Esophagus (tissue), 2 donors: ENCODE data around the gene FAIM2. TPM values are rescaled to one million over a fixed set of nuclear protein-coding genes. Genes with fewer than 3 reads are reported as not detected.
A peak's percentile ranks its signal among the peaks of the same experiment; 100 is the strongest.

ENCODE experiments used
- H3K27ac ChIP-seq, 2 donors: one replicate each; pipeline ENCODE4 v1.5.1; 2013; ENCODE audit warnings: low read depth in 2 of 2, mild to moderate bottlenecking in 2 of 2, inconsistent platforms in 1 of 2, low read length in 1 of 2, moderate library complexity in 1 of 2
- H3K27me3 ChIP-seq, 2 donors: one replicate each; pipeline ENCODE4 v1.6.1; 2013; ENCODE audit warnings: low read length in 2 of 2, control low read depth in 1 of 2, mild to moderate bottlenecking in 1 of 2; ENCODE audit not compliant: insufficient read depth in 2 of 2, control insufficient read depth in 1 of 2
- H3K36me3 ChIP-seq, 2 donors: one replicate each; pipeline ENCODE4 v1.6.1; 2013; ENCODE audit warnings: low read length in 1 of 2; ENCODE audit not compliant: control insufficient read depth in 2 of 2, insufficient read depth in 2 of 2
- H3K4me1 ChIP-seq, 2 donors: one replicate each; pipeline ENCODE4 v1.6.1; 2013; ENCODE audit warnings: low read length in 1 of 2; ENCODE audit not compliant: control insufficient read depth in 2 of 2, insufficient read depth in 2 of 2
- H3K4me3 ChIP-seq, 2 donors: one replicate each; pipeline ENCODE4 v1.5.1; 2013; ENCODE audit warnings: low read length in 2 of 2, mild to moderate bottlenecking in 2 of 2, low read depth in 1 of 2, moderate library complexity in 1 of 2
- H3K9me3 ChIP-seq, 2 donors: one replicate each; pipeline ENCODE4 v1.6.1; 2013; ENCODE audit warnings: mild to moderate bottlenecking in 2 of 2, low read depth in 1 of 2, low read length in 1 of 2, moderate library complexity in 1 of 2; ENCODE audit not compliant: control insufficient read depth in 2 of 2, insufficient read depth in 1 of 2
- WGBS, 2 donors: extraction: QIAGEN DNeasy Blood & Tissue Kit; methylation state at CpG; one replicate each; pipeline ENCODE4 v1.1.7; 2013; 5-methylcytosine and 5-hydroxymethylcytosine counted together
- polyA plus RNA-seq, 2 donors: library from polyadenylated mRNA; stranded (reverse); fragments of 200-250 nt; gene quantifications; one replicate each; pipeline ENCODE4 v1.2.3, GENCODE V29; 2013
- donor health status: healthy with polysubstance abuse.
- donor health status: Bipolar disorder and iron deficiency.

FAIM2 gene
- polyA plus RNA-seq: under 1 TPM; 0.36 to 0.39 TPM

- WGBS, 2 donors: 5 to 8% methylated on average over 31 to 55 of the region's 56 CpGs
- H3K27ac ChIP-seq: peak within 1 kb of the TSS in 1 of 2 donors; percentile 12
Measured at GRCh38 chr12:49903700-49904423, at the start of gene FAIM2. Gene FAIM2, minus strand, starts transcription at chr12:49903900. Its CDS starts 108 bp downstream, at chr12:49903792.

DNA sequence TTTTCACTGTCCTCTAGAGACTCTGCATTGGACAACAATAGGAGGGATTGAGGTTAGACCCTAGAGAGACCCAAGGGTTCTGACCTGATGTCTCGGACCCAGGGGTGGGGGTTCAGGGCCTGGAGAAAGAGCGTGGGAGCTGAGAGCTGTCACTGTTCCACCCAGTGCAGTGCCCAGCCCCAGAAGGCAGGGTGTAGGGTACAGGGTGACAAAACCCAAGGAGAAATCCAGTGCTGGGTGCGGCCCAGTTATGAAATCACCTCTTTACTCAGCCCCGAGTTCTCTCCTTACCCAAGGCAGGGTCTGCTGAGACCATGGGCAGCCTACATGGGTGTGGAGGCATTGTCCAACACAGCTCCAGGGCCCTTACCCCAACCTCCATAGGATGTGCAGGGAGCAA, 49.5 kb upstream of the FAIM2 start:
- no peaks in the 10 kb centered on the region for H3K9me3 ChIP-seq
- H3K27me3 ChIP-seq: peaks cover 0 to 7% of the 10 kb centered on the region in 2 donors
- H3K36me3 ChIP-seq: no peaks in the 10 kb centered on the region
- H3K4me3 ChIP-seq: no peak overlapping the region
- H3K27ac ChIP-seq: no peak overlapping the region
- peaks cover 0 to 4% of the 10 kb centered on the region in 2 donors for H3K4me1 ChIP-seq
- WGBS, 2 donors: 75 to 79% methylated on average over 4 of the region's 4 CpGs

More at GRCh38 chr12:49903700-49904423, at the start of gene FAIM2:
- Histone ChIP-seq H3K9me3 (no peaks in the 10 kb centered on the region), H3K36me3 (no peaks in the 10 kb centered on the region), H3K4me1 (peaks cover 0 to 4% of the 10 kb centered on the region in 2 donors), H3K27me3 (no peaks in the 10 kb centered on the region), H3K4me3 (no peak within 1 kb of the TSS)

GRCh38 chr12:49952391-49953055, 48.8 kb upstream of the FAIM2 start:
- H3K4me3 ChIP-seq: no peak overlapping the region
- no peaks in the 10 kb centered on the region for H3K9me3 ChIP-seq
- no peaks in the 10 kb centered on the region for H3K36me3 ChIP-seq
- WGBS, 2 donors: 48 to 87% methylated on average over 1 of the region's 1 CpG
- peaks cover 0 to 5% of the 10 kb centered on the region in 2 donors for H3K4me1 ChIP-seq
- peaks cover 0 to 7% of the 10 kb centered on the region in 2 donors for H3K27me3 ChIP-seq
- H3K27ac ChIP-seq: no peak overlapping the region

DNA sequence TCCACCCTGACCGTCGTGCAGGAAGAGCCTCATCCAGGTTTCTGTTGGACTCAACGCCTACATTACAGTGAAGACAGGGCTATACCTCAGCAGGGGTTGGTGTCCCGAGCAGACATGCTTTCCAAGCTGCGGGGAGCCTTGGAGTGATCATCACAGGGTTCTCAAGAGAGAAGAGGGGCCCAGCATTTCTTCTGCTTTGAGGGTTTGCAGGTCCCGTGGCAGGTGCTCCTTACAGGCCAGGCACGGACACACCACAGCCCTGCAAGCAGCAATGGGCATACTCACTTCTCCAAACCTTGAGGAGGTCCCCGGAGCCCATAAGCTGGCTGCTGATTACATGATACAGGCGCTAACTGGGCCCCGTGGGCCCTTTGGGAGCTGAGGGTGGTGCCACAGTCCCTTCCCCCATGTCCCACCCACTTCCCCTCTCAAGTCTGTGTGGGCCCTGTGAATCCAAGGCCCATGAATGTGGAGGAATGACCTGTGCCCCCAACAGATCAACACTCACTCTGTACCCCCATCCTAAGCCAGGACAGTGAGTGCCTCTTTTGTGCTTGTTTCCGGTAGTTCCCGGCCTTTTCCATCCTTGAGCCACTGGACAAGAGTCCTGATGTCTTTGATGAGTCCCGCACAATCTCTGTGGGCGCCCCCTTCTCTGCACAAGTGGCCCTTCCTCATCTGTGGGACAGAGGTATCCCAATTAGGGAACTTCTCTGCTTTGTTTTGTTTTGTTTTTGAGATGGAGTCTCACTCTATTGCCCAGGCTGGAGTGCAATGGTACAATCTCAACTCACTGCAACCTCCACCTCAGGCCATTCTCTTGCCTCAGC, 47.9 kb upstream of the FAIM2 start:
- no peak overlapping the region for H3K27ac ChIP-seq
- H3K27me3 ChIP-seq: peaks cover 0 to 7% of the 10 kb centered on the region in 2 donors
- 81 to 82% methylated on average over 14 of the region's 14 CpGs for WGBS, 2 donors
- no peak overlapping the region for H3K4me3 ChIP-seq
- no peaks in the 10 kb centered on the region for H3K9me3 ChIP-seq
- no peaks in the 10 kb centered on the region for H3K36me3 ChIP-seq
- peaks cover 0 to 5% of the 10 kb centered on the region in 2 donors for H3K4me1 ChIP-seq

GRCh38 chr12:49950273-49951251, 46.9 kb upstream of the FAIM2 start, which contains the start of gene AQP2:
Gene AQP2, plus strand, starts transcription at chr12:49950737. Its CDS starts 94 bp downstream, at chr12:49950831.
- Histone ChIP-seq H3K27me3 (peaks cover 0 to 4% of the 10 kb centered on the region in 2 donors), H3K36me3 (no peaks in the 10 kb centered on the region), H3K4me1 (peaks cover 0 to 7% of the 10 kb centered on the region in 2 donors), H3K4me3 (no peak within 1 kb of the TSS), H3K9me3 (no peaks in the 10 kb centered on the region), H3K27ac (no peak within 1 kb of the TSS)
- WGBS, 2 donors: 88 to 90% methylated on average over 32 of the region's 32 CpGs

DNA sequence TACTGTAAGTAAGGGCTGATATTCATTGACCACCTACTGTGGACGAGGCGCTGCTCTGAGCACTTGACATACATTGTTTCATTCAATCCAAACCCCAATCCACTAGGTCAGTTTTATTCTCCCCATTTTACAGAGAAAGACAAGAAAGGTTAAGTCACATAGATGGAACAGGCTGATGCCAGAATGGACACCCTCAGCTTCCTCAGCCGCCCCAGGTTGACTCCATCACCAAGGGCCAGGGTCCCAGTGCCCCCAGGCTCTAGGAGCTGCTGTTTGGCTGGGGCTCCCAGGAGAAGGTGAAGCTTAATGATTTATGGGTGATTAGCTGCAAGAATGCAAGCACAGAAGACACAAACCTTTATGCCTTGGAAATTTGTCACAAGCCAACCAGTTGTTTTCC, 46.2 kb upstream of the FAIM2 start:
- WGBS, 2 donors: 92 to 97% methylated on average over 3 of the region's 3 CpGs
- Histone ChIP-seq H3K27me3 (no peaks in the 10 kb centered on the region), H3K4me3 (no peak overlapping the region), H3K36me3 (no peaks in the 10 kb centered on the region), H3K27ac (no peak overlapping the region), H3K4me1 (peaks cover 0 to 10% of the 10 kb centered on the region in 2 donors), H3K9me3 (no peaks in the 10 kb centered on the region)

DNA sequence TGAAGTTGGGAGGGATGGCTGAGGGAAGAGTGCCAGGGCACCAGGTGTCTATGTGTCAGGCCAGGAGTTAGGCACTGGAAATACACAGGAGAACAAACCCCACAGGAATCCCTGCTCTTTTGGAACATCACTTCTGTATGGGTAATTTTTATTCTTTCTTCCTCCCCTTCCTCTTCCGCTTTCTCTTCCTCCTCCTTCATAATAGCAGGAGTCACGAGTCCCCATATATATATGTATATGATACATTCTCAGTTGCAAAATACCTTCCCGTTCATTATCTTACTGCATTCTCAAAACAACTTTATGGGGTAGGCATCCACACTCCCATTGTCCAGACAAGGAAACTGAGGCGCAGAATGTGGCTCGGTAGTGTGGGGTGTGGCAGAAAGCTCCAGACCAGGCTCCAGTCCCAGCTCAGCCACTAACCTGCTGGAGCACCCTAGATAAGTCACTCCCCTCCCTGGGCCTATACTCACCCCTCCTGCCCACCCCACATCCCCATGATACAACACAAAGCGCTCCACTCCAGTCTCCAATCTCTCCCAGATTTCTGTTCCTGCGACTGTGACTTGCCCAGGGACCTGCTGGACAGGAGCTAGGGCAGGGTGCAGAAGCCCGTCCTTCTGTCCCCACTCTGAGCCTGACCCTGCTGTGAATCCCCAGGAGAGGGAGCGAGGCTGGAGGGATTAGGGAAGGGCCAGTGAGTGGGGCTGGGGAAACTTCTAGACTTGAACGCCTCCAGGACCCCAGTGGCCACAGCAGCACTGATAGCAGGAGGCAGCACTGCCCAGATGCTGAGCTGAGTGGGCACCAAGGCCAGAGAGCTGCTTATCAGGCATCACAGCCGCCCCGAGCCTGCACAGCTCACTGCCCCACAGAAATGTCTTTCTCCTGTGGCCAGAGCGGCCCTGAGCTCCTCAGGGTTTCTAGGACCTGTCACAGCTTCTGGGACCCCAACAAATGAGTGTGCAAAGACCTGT, 45.5 kb upstream of the FAIM2 start:
- Histone ChIP-seq H3K27me3 (no peaks in the 10 kb centered on the region), H3K4me1 (peaks cover 0 to 10% of the 10 kb centered on the region in 2 donors), H3K9me3 (no peaks in the 10 kb centered on the region), H3K27ac (no peak overlapping the region), H3K4me3 (no peak overlapping the region), H3K36me3 (no peaks in the 10 kb centered on the region)
- 89 to 91% methylated on average over 13 of the region's 13 CpGs for WGBS, 2 donors

- no peaks in the 10 kb centered on the region for H3K9me3 ChIP-seq
- WGBS, 2 donors: 68 to 73% methylated on average over 7 of the region's 7 CpGs
- peaks cover 0 to 14% of the 10 kb centered on the region in 2 donors for H3K4me1 ChIP-seq
- H3K27me3 ChIP-seq: no peaks in the 10 kb centered on the region
- no peaks in the 10 kb centered on the region for H3K36me3 ChIP-seq
- H3K27ac ChIP-seq: no peak overlapping the region
- no peak overlapping the region for H3K4me3 ChIP-seq
Measured at GRCh38 chr12:49947593-49948226, 44.0 kb upstream of the FAIM2 start.
